HG03442 (cell line): Measurements from ENCODE around the gene MLEC.

ENCODE experiments used
- ATAC-seq: cut with Tn5 transposase; IDR thresholded peaks from one replicate; pipeline ENCODE4 v1.9.1; 2021; ENCODE audit warnings: mild to moderate bottlenecking, moderate library complexity; ENCODE audit not compliant: unreplicated experiment

MLEC gene

DNA sequence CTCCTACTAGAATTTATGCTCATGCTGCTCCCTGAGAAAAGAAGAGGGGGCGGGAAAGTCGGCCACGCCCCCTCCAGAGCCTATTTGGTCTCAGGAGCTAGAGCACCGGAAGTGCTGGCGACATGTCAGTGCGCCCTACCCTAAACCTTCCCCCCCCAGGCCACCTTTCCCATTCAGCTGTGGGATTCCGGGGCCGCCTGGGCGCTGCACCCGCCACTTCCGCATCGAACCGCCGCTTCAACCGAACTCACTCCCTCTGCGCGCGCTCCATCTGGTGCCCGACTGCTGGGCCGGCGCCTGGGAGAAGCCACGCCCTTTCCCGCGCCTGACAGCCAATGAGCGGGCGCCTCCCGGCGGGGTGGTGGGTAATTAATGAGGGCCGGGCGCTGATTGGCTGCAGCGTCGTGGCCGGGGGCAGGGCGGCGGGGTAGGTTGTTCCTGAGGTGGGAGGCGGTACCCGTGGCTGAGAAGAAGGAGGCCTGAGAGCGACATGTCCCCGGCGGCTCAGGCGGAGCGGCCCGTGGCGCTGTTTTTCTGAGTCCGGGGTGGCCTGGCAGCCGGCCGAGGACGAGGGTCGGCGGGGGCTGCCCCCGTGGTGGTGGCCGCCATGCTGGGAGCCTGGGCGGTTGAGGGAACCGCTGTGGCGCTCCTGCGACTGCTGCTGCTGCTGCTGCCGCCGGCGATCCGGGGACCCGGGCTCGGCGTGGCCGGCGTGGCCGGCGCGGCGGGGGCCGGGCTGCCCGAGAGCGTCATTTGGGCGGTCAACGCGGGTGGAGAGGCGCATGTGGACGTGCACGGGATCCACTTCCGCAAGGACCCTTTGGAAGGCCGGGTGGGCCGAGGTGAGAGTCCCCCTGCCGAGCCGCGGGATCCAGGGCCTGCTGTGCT, at the start of gene MLEC:
MLEC (plus strand) TSS at position 460 of the 888 bp plus-strand sequence; CDS start at position 608, 148 bp downstream.
- ATAC-seq: peak; percentile 67

GRCh38 chr12:120639771-120640721, 46.9 kb upstream of the MLEC start, which contains the start of gene CABP1:
TSS of gene CABP1 (plus strand) at chr12:120640626. CDS start at chr12:120640686, 60 bp downstream.
- peak; percentile 66 for ATAC-seq

DNA sequence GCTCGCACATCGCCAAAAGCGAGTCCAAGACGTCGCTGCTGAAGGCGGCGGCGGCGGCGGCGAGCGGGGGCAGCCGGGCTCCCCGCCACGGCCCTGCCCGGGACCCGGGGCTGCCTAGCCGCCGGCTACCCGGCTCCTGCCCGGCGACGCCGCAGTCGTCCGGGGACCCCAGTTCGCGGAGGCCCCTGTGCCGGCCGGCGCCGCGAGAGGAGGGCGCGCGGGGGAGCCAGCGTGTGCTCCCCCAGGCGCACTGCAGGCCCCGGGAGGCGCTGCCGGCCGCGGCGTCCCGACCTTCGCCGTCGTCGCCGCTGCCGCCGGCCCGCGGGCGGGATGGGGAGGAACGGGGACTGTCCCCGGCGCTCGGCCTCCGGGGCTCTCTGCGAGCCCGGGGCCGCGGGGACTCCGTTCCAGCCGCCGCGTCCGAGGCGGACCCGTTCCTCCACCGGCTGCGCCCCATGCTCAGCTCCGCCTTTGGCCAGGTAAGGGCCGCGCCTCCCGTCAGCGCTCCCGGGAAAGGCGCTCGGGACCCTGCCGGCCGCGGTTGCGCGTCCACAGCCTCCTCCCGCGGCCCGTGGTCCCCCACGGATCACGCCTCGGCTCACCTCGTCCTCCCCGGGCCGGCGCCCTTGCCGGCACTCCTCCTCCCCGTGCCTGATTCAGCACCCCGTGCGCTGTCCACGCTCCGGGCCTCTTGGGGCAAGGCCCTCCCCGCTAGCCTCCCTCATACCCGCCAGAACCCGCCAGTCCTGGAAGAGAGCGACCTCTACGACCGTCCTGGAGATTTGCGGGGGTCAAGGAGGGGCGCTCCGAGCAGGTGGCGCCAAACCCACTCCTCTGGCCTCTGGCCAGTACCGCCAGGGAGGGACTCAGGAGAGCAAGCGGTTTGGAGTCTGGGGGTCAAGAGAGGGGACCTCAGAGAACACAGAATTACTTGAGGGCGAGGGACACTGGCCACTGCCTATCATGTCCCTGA, 45.8 kb upstream of the MLEC start:
- ATAC-seq: peak; percentile 31

GRCh38 chr12:120642121-120642520, 44.8 kb upstream of the MLEC start:
- no peak for ATAC-seq

- no peak for ATAC-seq
These were observed 44.1 kb upstream of the MLEC start for GRCh38 chr12:120642826-120643225.

GRCh38 chr12:120643574-120643973, 43.4 kb upstream of the MLEC start:
- ATAC-seq: no peak

GRCh38 chr12:120646044-120646443, 40.9 kb upstream of the MLEC start:
- ATAC-seq: no peak

DNA sequence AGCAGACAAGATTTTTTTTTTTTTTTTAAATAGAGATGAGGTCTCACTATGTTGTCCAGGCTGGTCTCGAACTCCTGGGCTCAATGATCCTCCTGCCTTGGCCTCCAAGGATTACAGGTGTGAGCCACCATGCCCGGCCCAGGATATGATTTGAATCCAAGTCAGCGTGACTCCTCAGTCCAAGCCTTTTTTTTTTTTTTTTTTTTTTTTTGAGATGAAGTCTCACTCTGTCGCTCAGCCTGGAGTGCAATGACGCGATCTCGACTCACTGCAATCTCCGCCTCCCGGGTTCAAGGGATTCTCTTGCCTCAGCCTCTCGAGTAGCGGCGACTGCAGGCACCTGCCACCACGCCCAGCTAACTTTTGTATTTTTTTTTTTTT, 39.6 kb upstream of the MLEC start:
- no peak for ATAC-seq

- ATAC-seq: no peak
These were observed 37.3 kb upstream of the MLEC start for GRCh38 chr12:120649442-120650232.

DNA sequence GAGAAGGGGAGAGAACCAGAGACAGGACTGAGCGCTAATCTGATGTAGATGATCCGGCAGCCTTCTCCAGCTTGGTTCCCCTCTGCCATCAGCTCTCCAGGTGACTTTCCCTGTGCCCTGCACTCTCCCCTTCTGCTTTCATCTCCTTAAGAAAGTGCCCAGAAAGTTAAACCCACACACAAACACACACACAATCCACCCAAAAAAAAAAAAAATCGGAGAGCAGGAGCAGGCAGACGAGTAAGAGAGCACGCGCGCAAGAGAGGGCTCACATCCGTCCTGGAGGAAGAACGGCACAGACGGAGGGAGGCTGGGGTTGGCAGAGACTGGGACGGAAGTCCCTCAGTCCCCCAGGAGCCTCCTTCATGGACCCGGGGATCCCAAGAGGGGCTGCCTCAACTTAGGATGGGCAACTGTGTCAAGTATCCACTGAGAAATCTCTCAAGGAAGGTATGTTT, 36.7 kb upstream of the MLEC start:
- no peak for ATAC-seq

GRCh38 chr12:120651821-120652220, 35.1 kb upstream of the MLEC start:
- ATAC-seq: no peak

DNA sequence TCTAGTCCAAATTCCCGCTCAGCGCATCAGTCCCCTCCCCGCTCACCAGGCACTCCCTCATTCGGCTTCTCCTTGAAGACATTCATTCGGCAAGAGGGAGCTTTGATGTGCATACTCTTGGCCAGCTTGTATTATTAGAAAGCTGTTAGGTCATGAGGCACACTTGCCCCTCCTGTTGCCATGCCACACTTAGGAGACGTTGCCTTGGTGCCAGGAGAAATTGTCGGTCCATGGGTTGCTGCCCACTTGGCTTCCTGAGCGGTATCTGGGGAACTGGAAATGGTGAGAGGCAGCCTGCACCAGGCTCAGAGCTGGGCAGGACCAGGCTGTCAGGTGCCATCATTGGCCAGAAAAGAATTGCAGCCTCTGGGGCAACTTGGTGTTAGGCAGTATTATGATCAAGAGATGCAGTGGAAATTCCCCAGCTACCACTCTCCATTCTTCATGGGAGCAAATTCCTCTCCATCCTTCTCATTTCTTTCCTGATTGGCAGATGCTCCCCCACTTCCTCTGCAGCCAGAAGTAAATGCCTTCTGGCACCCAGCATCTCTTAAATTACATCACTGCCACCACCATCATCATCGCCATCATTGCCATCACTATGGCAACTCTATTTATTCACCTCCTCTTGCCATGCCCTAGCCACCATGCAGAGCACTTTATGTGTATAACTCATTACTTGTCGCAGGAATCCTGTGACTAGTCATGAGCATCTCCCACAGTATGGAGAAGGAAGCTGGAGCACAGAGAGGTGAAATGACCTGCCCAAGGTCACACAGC, 34.1 kb upstream of the MLEC start:
- no peak for ATAC-seq

- no peak for ATAC-seq
These were observed 33.3 kb upstream of the MLEC start for GRCh38 chr12:120653611-120654010.

- no peak for ATAC-seq
These were observed 32.3 kb upstream of the MLEC start for GRCh38 chr12:120654656-120655055.

GRCh38 chr12:120656008-120656407, 30.9 kb upstream of the MLEC start:
- no peak for ATAC-seq

- no peak for ATAC-seq
These were observed 28.4 kb upstream of the MLEC start for GRCh38 chr12:120658286-120659150.

GRCh38 chr12:120659151-120659525, 27.8 kb upstream of the MLEC start:
- ATAC-seq: no peak

- ATAC-seq: no peak
These were observed 25.5 kb upstream of the MLEC start for GRCh38 chr12:120661432-120661831.
